SU-DHL-6 (cell line): Measurements from ENCODE around the gene CD3G.

ENCODE experiments used
- H2AFZ ChIP-seq: fragments of 200-600 bp; sonication (generic); 2 replicates; pipeline ENCODE4 v1.6.1; 2014; ENCODE audit warnings: low read depth, mild to moderate bottlenecking, moderate library complexity, mixed read lengths, antibody characterized with exemption, low read length; ENCODE audit not compliant: severe bottlenecking
- H3F3A ChIP-seq: fragments of 200-600 bp; shearing (Covaris generic); 2 replicates; pipeline ENCODE4 v1.6.0; 2016; ENCODE audit warnings: antibody characterized with exemption, mild to moderate bottlenecking; ENCODE audit not compliant: insufficient read depth
- H3K27ac ChIP-seq: fragments of 200-600 bp; sonication (generic); 2 replicates; pipeline ENCODE4 v1.5.1; 2016; ENCODE audit warnings: low read depth, mild to moderate bottlenecking, low read length, moderate library complexity, mixed read lengths
- H3K27me3 ChIP-seq: fragments of 200-600 bp; sonication (generic), shearing (Covaris generic); 2 replicates; pipeline ENCODE4 v1.6.0; 2014; ENCODE audit warnings: mild to moderate bottlenecking, low read length
- H3K36me3 ChIP-seq: fragments of 200-600 bp; sonication (generic); 2 replicates; pipeline ENCODE4 v1.6.1; 2014; ENCODE audit warnings: mild to moderate bottlenecking, low read length, mixed read lengths
- H3K4me2 ChIP-seq: fragments of 300-600, 200-600 bp; shearing (Covaris generic), sonication (generic); 2 replicates; pipeline ENCODE4 v1.6.0; 2014; ENCODE audit warnings: low read length, low read depth, mild to moderate bottlenecking; ENCODE audit not compliant: poor library complexity, severe bottlenecking
- H3K4me3 ChIP-seq: fragments of 200-600 bp; sonication (generic); 2 replicates; pipeline ENCODE4 v1.5.1; 2014; ENCODE audit warnings: antibody characterized with exemption, low read length, mild to moderate bottlenecking, mixed read lengths; ENCODE audit not compliant: insufficient read depth, poor library complexity, severe bottlenecking
- H3K79me2 ChIP-seq: fragments of 200-600 bp; sonication (generic); 2 replicates; pipeline ENCODE4 v1.6.1; 2014; ENCODE audit warnings: mild to moderate bottlenecking, low read length, moderate library complexity; ENCODE audit not compliant: insufficient read depth
- H3K9ac ChIP-seq: fragments of 200-600 bp; sonication (generic); 2 replicates; pipeline ENCODE4 v1.7.0; 2014; ENCODE audit warnings: mild to moderate bottlenecking, low read length
- H3K9me2 ChIP-seq: fragments of 200-600 bp; sonication (generic); replicated peaks from 2 replicates; pipeline ENCODE4 v1.6.1; 2014; ENCODE audit warnings: low read length; ENCODE audit not compliant: insufficient read depth
- H3K9me3 ChIP-seq: fragments of 200-600 bp; sonication (generic); 2 replicates; pipeline ENCODE4 v1.6.1; 2014; ENCODE audit warnings: low read length, mixed read lengths; ENCODE audit not compliant: insufficient read depth
- H4K20me1 ChIP-seq: fragments of 200-600 bp; sonication (generic); 2 replicates; pipeline ENCODE4 v1.6.1; 2014; ENCODE audit warnings: low read depth, mild to moderate bottlenecking, antibody characterized with exemption, low read length, moderate library complexity, mixed read lengths
- CTCF ChIP-seq: fragments of 200-600 bp; sonication (generic); IDR thresholded peaks from one replicate; pipeline ENCODE4 v1.5.1; 2017; ENCODE audit warnings: antibody characterized with exemption, mild to moderate bottlenecking, low read length, moderate library complexity; ENCODE audit not compliant: insufficient read depth, poor library complexity, severe bottlenecking
- EZH2phosphoT487 ChIP-seq: fragments of 200-600 bp; sonication (generic), shearing (Covaris generic); conservative IDR thresholded peaks from 2 replicates; pipeline ENCODE4 v1.6.1; 2018; ENCODE audit warnings: mild to moderate bottlenecking, antibody characterized with exemption, low read length, moderate library complexity, mixed read lengths

Gene CD3G

GRCh38 chr11:118321386-118322082, 22.6 kb upstream of the CD3G start:
- Histone ChIP-seq H4K20me1 (no peaks in the 10 kb centered on the region), H3K27me3 (no peaks in the 10 kb centered on the region), H3F3A (no peaks in the 10 kb centered on the region), H3K79me2 (no peaks in the 10 kb centered on the region), H2AFZ (no peak overlapping the region), H3K27ac (no peak overlapping the region), H3K9me2 (no peaks in the 10 kb centered on the region), H3K36me3 (no peaks in the 10 kb centered on the region), H3K4me2 (no peak overlapping the region), H3K9ac (no peak overlapping the region), H3K9me3 (no peaks in the 10 kb centered on the region), H3K4me3 (no peak overlapping the region)
- no peak for TF ChIP-seq EZH2phosphoT487
- TF ChIP-seq CTCF = no peak

DNA sequence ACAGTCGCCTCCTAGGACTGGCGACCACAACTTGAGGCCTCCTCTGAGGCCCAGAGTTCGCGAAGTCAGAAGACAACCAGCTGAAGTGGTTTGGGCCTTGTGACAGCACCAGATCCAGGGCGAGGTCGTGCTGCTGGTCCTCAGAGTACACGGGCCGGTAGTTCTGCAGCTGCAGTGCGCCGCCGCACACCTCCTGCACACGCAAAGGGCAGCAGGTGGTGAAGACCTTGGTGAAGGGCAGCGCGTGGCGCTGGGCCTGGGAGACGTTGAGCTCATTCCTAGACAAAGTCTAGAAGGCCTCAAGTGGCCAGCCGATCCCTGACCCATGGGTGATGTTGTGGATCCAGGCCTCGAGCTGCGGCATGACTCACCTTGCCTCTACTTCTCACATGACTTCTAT, 21.4 kb upstream of the CD3G start:
- Histone ChIP-seq H3K9ac (no peak overlapping the region), H3K9me2 (no peaks in the 10 kb centered on the region), H2AFZ (no peak overlapping the region), H3F3A (no peaks in the 10 kb centered on the region), H3K9me3 (no peaks in the 10 kb centered on the region), H4K20me1 (no peaks in the 10 kb centered on the region), H3K36me3 (no peaks in the 10 kb centered on the region), H3K4me2 (no peak overlapping the region), H3K27ac (no peak overlapping the region), H3K27me3 (no peaks in the 10 kb centered on the region), H3K79me2 (no peaks in the 10 kb centered on the region), H3K4me3 (no peak overlapping the region)
- TF ChIP-seq CTCF (no peak), EZH2phosphoT487 (no peak)

GRCh38 chr11:118325283-118325682, 18.9 kb upstream of the CD3G start:
- Histone ChIP-seq H3K27ac (no peak overlapping the region), H3K9me3 (no peaks in the 10 kb centered on the region), H2AFZ (no peak overlapping the region), H3K9me2 (no peaks in the 10 kb centered on the region), H3K27me3 (no peaks in the 10 kb centered on the region), H3K9ac (no peak overlapping the region), H3K4me3 (no peak overlapping the region), H3K79me2 (no peaks in the 10 kb centered on the region), H3K4me2 (no peak overlapping the region), H3F3A (no peaks in the 10 kb centered on the region), H3K36me3 (no peaks in the 10 kb centered on the region), H4K20me1 (no peaks in the 10 kb centered on the region)
- TF ChIP-seq CTCF (no peak), EZH2phosphoT487 (no peak)
